HEK293 (cell line): ENCODE results near the gene TCEA2.

ENCODE experiments used
- CTCF ChIA-PET: fragments of 350-600 bp; formaldehyde crosslinking; extraction: SDS; loops from one replicate; lab custom pipeline; 2021; ENCODE audit warnings: antibody characterized with exemption; lab: Yijun Ruan, JAX
- POLR2A ChIA-PET: fragments of 300-600 bp; formaldehyde crosslinking; extraction: SDS; loops from one replicate; lab custom pipeline; 2020; ENCODE audit warnings: antibody characterized with exemption, inconsistent platforms; lab: Yijun Ruan, JAX
- H3K27ac ChIP-seq: fragments of 200-500 bp; sonication (Bioruptor generic); 2 replicates; pipeline ENCODE4 v1.5.1; 2014; ENCODE audit warnings: low read depth, low read length, control low read depth, inconsistent platforms; ENCODE audit errors: extremely low read depth
- H3K36me3 ChIP-seq, 2 experiments: fragments of 200-500 bp in 1 of 2; sonication (Bioruptor generic) in 1 of 2; 1 replicate in 1 of 2; 2 replicates in 1 of 2; pipeline ENCODE4 v1.5.1; 2014 to 2017; ENCODE audit warnings: inconsistent platforms in 2 of 2, low read length in 2 of 2; ENCODE audit not compliant: control insufficient read depth in 2 of 2, insufficient read depth in 1 of 2
- H3K4me1 ChIP-seq: fragments of 200-500 bp; sonication (Bioruptor generic); 2 replicates; pipeline ENCODE4 v1.5.1; 2014; ENCODE audit warnings: mild to moderate bottlenecking, low read length, inconsistent platforms; ENCODE audit not compliant: control insufficient read depth, insufficient read depth
- H3K4me3 ChIP-seq: 2 replicates; pipeline ENCODE4 v1.5.1; 2011; ENCODE audit warnings: low read depth, mild to moderate bottlenecking, control low read depth, low read length, moderate library complexity
- H3K9me3 ChIP-seq: fragments of 200-500 bp; sonication (Bioruptor generic); 2 replicates; pipeline ENCODE4 v1.5.1; 2014; ENCODE audit warnings: low read depth, low read length, inconsistent platforms; ENCODE audit not compliant: control insufficient read depth, insufficient read depth
- GLI2 ChIP-seq: fragments of 450-650 bp; formaldehyde crosslinking; IDR thresholded peaks from 2 replicates; pipeline ENCODE4; 2017; ENCODE audit warnings: missing biosample characterization, missing genetic modification characterization, low read depth, borderline replicate concordance
- HOXC10 ChIP-seq: sonication (generic); formaldehyde crosslinking; IDR thresholded peaks from 2 replicates; pipeline ENCODE4 v1.8.1; 2023; ENCODE audit warnings: mild to moderate bottlenecking, missing genetic modification reagents
- REPIN1 ChIP-seq: fragments of 450-650 bp; formaldehyde crosslinking; IDR thresholded peaks from 2 replicates; pipeline ENCODE4 v1.5.1; 2017; ENCODE audit warnings: missing biosample characterization, missing genetic modification characterization, low read depth
- SP7 ChIP-seq: fragments of 450-650 bp; formaldehyde crosslinking; IDR thresholded peaks from 2 replicates; pipeline ENCODE4 v1.5.1; 2016; ENCODE audit warnings: missing biosample characterization, missing genetic modification characterization
- ZBTB8A ChIP-seq: fragments of 450-650 bp; formaldehyde crosslinking; IDR thresholded peaks from 2 replicates; pipeline ENCODE4 v1.5.1; 2016; ENCODE audit warnings: missing biosample characterization, missing genetic modification characterization
- ZNF174 ChIP-seq: fragments of 450-650 bp; formaldehyde crosslinking; IDR thresholded peaks from 2 replicates; pipeline ENCODE4 v1.5.0; 2017; ENCODE audit warnings: missing biosample characterization, mild to moderate bottlenecking, missing genetic modification characterization
- ZNF23 ChIP-seq: fragments of 450-650 bp; formaldehyde crosslinking; IDR thresholded peaks from 2 replicates; pipeline ENCODE4 v1.5.1; 2016; ENCODE audit warnings: missing biosample characterization, missing genetic modification characterization, borderline replicate concordance
- ZNF24 ChIP-seq: fragments of 450-650 bp; formaldehyde crosslinking; IDR thresholded peaks from 2 replicates; pipeline ENCODE4 v1.5.1; 2016; ENCODE audit warnings: missing biosample characterization, missing genetic modification characterization
- ZNF354C ChIP-seq: fragments of 450-650 bp; formaldehyde crosslinking; IDR thresholded peaks from 2 replicates; pipeline ENCODE4 v1.5.1; 2016; ENCODE audit warnings: missing biosample characterization, missing genetic modification characterization, low read depth, borderline replicate concordance
- ZNF366 ChIP-seq: fragments of 450-650 bp; formaldehyde crosslinking; conservative IDR thresholded peaks from 2 replicates; pipeline ENCODE4 v1.5.1; 2016; ENCODE audit warnings: missing biosample characterization, missing genetic modification characterization
- ZNF391 ChIP-seq: fragments of 450-650 bp; formaldehyde crosslinking; IDR thresholded peaks from 2 replicates; pipeline ENCODE4 v1.5.1; 2016; ENCODE audit warnings: low read depth, missing biosample characterization, missing genetic modification characterization, borderline replicate concordance
- ZNF529 ChIP-seq: fragments of 450-650 bp; formaldehyde crosslinking; IDR thresholded peaks from 2 replicates; pipeline ENCODE4 v1.5.1; 2017; ENCODE audit warnings: missing genetic modification characterization, missing biosample characterization; ENCODE audit not compliant: insufficient replicate concordance
- ZNF76 ChIP-seq: fragments of 450-650 bp; formaldehyde crosslinking; IDR thresholded peaks from 2 replicates; pipeline ENCODE4; 2016; ENCODE audit warnings: low read depth, missing biosample characterization, missing genetic modification characterization, borderline replicate concordance
- ZNF791 ChIP-seq: fragments of 450-650 bp; formaldehyde crosslinking; IDR thresholded peaks from 2 replicates; pipeline ENCODE4 v1.5.1; 2016; ENCODE audit warnings: missing biosample characterization, missing genetic modification characterization
- ZNF843 ChIP-seq: fragments of 450-650 bp; formaldehyde crosslinking; IDR thresholded peaks from 2 replicates; pipeline ENCODE4 v1.5.1; 2016; ENCODE audit warnings: missing biosample characterization, missing genetic modification characterization
- ZSCAN18 ChIP-seq: fragments of 450-650 bp; formaldehyde crosslinking; IDR thresholded peaks from 2 replicates; pipeline ENCODE4 v1.5.1; 2016; ENCODE audit warnings: missing biosample characterization, missing genetic modification characterization
- TF ChIP-seq, protein P1 (sequence below): fragments of 450-650 bp; formaldehyde crosslinking; IDR thresholded peaks from 2 replicates; pipeline ENCODE4 v1.5.1; 2017; ENCODE audit warnings: missing biosample characterization, mild to moderate bottlenecking, missing genetic modification characterization, moderate library complexity
- TF ChIP-seq, protein P2 (sequence below): fragments of 450-650 bp; formaldehyde crosslinking; IDR thresholded peaks from 2 replicates; pipeline ENCODE4 v1.5.1; 2016; ENCODE audit warnings: missing biosample characterization, missing genetic modification characterization

The TCEA2 gene

DNA sequence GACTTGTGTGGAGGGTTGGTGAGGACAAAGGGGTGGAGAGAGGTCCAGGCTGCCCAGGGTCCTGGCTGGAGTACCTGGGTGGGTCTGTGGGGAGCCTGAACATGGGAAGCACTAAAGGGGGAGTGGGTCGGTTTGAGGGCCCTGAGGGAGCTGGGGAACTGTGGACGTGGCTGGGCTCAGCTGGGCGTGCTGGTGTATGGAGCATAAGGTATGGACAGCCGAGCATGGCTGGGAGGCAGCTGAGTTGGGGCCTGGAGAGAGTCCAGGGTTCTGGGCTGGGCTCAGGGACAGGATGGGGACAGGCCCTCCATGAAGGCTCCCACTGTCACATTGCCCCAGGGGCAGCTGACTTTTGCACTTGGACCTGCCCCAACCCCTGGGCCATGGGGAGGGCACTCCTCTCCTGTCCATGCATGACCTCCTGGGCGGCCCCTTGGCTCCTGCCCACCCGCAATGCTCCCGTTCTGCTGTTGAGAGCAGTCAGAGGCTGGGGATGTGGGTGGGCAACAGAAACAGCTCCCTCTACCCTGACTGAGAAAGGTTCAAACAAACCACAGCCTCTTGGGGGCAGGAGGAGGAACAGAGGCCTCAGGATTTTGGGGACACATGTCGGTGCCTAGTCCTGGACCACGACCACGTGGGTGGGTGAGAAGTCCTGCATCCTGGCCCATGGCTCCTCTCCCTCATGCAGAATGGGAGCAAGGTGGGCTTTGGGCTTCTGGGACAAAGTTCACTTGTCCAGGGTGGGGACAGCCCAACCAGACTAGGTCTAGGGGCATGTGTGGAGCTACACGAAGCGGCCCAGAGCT, 22.6 kb upstream of the TCEA2 start:
- ChIA-PET CTCF (interaction anchor here (0.6 to 4.4 kb wide), 13 partner anchors 9 to 169 kb away, joined by 3 to 39 read pairs (median 7); partner anchors contain the start of genes PRPF6, SAMD10, SOX18 and TCEA2), POLR2A (interaction anchor here (1.0 to 2.9 kb wide), 2 partner anchors 10 to 22 kb away, joined by 3 to 11 read pairs; partner anchors contain the start of gene TCEA2)
- H3K9me3 ChIP-seq: no peaks in the 10 kb centered on the region
- peaks cover 7% of the 10 kb centered on the region; the same call in 1 of the 2 replicates for H3K4me1 ChIP-seq
- no peak overlapping the region for H3K4me3 ChIP-seq
- H3K36me3 ChIP-seq: no peaks in the 10 kb centered on the region
- no peak overlapping the region for H3K27ac ChIP-seq
- TF ChIP-seq REPIN1 (tag by site-specific recombination): no peak
- TF ChIP-seq, protein P1, sequence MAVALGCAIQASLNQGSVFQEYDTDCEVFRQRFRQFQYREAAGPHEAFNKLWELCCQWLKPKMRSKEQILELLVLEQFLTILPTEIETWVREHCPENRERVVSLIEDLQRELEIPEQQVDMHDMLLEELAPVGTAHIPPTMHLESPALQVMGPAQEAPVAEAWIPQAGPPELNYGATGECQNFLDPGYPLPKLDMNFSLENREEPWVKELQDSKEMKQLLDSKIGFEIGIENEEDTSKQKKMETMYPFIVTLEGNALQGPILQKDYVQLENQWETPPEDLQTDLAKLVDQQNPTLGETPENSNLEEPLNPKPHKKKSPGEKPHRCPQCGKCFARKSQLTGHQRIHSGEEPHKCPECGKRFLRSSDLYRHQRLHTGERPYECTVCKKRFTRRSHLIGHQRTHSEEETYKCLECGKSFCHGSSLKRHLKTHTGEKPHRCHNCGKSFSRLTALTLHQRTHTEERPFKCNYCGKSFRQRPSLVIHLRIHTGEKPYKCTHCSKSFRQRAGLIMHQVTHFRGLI (tag by site-specific recombination): no peak
- no peak for TF ChIP-seq ZNF354C (tag by site-specific recombination)
- TF ChIP-seq GLI2 (tag by site-specific recombination): no peak
- no peak for TF ChIP-seq ZNF76
- no peak for TF ChIP-seq HOXC10
- no peak for TF ChIP-seq ZNF391
- no peak for TF ChIP-seq ZBTB8A (tag by site-specific recombination)
- TF ChIP-seq ZNF24 (tag by site-specific recombination): no peak
- TF ChIP-seq ZSCAN18: no peak
- no peak for TF ChIP-seq SP7 (tag by site-specific recombination)
- no peak for TF ChIP-seq ZNF791
- TF ChIP-seq ZNF843: no peak
- TF ChIP-seq, protein P2, sequence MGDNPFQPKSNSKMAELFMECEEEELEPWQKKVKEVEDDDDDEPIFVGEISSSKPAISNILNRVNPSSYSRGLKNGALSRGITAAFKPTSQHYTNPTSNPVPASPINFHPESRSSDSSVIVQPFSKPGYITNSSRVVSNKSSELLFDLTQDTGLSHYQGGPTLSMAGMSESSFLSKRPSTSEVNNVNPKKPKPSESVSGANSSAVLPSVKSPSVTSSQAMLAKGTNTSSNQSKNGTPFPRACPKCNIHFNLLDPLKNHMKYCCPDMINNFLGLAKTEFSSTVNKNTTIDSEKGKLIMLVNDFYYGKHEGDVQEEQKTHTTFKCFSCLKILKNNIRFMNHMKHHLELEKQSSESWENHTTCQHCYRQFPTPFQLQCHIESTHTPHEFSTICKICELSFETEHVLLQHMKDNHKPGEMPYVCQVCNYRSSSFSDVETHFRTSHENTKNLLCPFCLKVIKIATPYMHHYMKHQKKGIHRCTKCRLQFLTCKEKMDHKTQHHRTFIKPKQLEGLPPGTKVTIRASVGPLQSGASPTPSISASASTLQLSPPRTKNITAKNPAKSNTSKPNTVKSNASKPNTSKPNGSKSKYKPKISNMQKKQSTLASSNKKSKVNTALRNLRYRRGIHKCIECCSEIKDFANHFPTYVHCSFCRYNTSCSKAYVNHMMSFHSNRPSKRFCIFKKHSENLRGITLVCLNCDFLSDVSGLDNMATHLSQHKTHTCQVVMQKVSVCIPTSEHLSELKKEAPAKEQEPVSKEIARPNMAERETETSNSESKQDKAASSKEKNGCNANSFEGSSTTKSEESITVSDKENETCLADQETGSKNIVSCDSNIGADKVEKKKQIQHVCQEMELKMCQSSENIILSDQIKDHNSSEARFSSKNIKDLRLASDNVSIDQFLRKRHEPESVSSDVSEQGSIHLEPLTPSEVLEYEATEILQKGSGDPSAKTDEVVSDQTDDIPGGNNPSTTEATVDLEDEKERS (tag by site-specific recombination): no peak
- no peak for TF ChIP-seq ZNF23 (tag by site-specific recombination)
- TF ChIP-seq ZNF174 (tag by site-specific recombination): no peak
- no peak for TF ChIP-seq ZNF529 (tag by site-specific recombination)
- TF ChIP-seq ZNF366 (tag by site-specific recombination): no peak
